ENCODE data around the gene COPS3.
"Not testable (repeated sequence)": the region's sequence is repeated elsewhere in the genome, so short reads cannot be mapped to it uniquely, and the experiment has no call there.

- not testable (repeated sequence) for TF ChIP-seq ARNTL (CRISPR knock-in tag; IDR thresholded peaks at IDR 0.05; ENCODE audit: borderline replicate concordance, low read depth); ZNF70 (CRISPR knock-in tag; IDR thresholded peaks at IDR 0.05); SNAI2 (CRISPR knock-in tag; IDR thresholded peaks at IDR 0.05); TOX (CRISPR knock-in tag; IDR thresholded peaks at IDR 0.05; ENCODE audit: borderline replicate concordance); TCF4 (CRISPR knock-in tag; IDR thresholded peaks at IDR 0.05; ENCODE audit: borderline replicate concordance); PPARA (CRISPR knock-in tag; IDR thresholded peaks at IDR 0.05; ENCODE audit: borderline replicate concordance); ZFP30 (CRISPR knock-in tag; IDR thresholded peaks at IDR 0.05); CSDC2 (CRISPR knock-in tag; IDR thresholded peaks at IDR 0.05); ZFP3 (CRISPR knock-in tag; IDR thresholded peaks at IDR 0.05); BACH2 (CRISPR knock-in tag; IDR thresholded peaks at IDR 0.05; ENCODE audit: borderline replicate concordance); PATZ1 (CRISPR knock-in tag; IDR thresholded peaks at IDR 0.05; ENCODE audit: borderline replicate concordance)
- TF ChIP-seq, protein P1, sequence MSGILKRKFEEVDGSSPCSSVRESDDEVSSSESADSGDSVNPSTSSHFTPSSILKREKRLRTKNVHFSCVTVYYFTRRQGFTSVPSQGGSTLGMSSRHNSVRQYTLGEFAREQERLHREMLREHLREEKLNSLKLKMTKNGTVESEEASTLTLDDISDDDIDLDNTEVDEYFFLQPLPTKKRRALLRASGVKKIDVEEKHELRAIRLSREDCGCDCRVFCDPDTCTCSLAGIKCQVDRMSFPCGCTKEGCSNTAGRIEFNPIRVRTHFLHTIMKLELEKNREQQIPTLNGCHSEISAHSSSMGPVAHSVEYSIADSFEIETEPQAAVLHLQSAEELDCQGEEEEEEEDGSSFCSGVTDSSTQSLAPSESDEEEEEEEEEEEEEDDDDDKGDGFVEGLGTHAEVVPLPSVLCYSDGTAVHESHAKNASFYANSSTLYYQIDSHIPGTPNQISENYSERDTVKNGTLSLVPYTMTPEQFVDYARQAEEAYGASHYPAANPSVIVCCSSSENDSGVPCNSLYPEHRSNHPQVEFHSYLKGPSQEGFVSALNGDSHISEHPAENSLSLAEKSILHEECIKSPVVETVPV (CRISPR knock-in tag; IDR thresholded peaks at IDR 0.05), result not testable (repeated sequence)
Measured at GRCh38 chr17:17301659-17302058, 20.6 kb upstream of the COPS3 start.
